Activated CD8-positive, alpha-beta memory T cell treated with anti-CD3 and anti-CD28 coated beads, Interleukin-2, amount 50 U/mL, for 1 hour (primary cell): ENCODE results near the gene PDE8B.

Experiments
- DNase-seq: peaks from one replicate; pipeline ENCODE4 v3.0.0-alpha.2; 2020; ENCODE audit errors: extremely low read depth

PDE8B gene

DNA sequence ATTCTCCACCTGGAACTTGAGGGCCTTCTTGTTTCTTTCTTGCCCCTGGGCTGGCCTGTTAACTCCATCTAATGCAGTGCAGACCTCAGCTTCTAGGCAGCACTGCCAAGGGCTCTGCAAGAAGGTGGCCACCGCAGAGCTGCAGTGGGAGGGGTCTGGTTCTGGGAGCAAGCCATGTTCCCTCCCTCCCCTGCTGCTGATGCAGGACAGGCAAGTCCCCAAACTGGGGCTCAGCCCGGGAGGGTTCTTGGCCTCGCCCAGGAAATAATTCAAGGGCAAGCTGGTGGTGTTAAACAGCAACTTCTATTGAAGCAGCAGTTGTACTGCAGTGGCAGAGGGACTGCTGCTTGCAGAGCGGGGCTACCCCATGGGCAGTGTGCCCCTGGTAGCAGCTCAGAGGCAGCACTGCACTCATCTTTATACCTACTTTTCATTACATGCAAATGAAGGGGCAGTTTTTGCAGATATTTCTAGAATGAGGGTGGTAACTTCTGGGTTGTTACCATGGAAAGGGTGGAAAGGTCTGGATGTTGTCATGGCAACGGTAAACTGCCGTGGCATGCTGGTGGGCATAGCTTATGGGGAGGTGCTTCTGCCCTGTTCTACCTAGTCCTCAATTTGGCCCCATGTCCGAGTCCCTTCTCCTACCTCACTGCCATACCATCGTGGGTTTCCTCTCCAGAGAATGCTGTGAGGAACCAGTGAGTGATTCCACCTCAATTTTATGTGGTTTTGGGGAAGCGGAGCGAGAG, 199.6 kb downstream of the PDE8B start:
- DNase-seq, result no peak

DNA sequence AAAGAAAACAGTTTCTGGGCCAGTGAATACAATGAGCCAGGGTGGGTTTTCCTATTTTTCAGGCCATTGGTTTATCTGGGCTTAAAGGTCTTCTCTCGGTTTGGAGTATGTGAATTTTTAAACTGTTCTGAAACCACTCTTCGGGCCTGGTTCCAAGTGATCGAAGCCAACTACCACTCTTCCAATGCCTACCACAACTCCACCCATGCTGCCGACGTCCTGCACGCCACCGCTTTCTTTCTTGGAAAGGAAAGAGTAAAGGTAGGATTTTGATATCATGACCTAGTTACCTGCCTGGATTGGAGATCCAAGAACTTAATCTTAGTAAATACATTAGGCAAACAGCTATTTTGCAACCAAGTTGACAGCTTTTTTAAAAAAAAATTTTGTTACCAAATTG, 202.6 kb downstream of the PDE8B start:
- no peak for DNase-seq

DNA sequence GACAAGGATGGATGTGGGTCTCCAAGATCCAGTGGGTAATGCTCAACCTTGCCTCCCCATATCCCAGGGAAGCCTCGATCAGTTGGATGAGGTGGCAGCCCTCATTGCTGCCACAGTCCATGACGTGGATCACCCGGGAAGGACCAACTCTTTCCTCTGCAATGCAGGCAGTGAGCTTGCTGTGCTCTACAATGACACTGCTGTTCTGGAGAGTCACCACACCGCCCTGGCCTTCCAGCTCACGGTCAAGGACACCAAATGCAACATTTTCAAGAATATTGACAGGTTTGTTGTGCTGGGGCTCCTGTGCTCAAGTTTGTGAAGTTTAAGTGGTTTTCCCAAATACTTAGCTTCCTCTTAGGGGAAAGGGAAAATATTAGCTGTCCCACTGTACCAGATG, 207.7 kb downstream of the PDE8B start:
- no peak for DNase-seq

DNA sequence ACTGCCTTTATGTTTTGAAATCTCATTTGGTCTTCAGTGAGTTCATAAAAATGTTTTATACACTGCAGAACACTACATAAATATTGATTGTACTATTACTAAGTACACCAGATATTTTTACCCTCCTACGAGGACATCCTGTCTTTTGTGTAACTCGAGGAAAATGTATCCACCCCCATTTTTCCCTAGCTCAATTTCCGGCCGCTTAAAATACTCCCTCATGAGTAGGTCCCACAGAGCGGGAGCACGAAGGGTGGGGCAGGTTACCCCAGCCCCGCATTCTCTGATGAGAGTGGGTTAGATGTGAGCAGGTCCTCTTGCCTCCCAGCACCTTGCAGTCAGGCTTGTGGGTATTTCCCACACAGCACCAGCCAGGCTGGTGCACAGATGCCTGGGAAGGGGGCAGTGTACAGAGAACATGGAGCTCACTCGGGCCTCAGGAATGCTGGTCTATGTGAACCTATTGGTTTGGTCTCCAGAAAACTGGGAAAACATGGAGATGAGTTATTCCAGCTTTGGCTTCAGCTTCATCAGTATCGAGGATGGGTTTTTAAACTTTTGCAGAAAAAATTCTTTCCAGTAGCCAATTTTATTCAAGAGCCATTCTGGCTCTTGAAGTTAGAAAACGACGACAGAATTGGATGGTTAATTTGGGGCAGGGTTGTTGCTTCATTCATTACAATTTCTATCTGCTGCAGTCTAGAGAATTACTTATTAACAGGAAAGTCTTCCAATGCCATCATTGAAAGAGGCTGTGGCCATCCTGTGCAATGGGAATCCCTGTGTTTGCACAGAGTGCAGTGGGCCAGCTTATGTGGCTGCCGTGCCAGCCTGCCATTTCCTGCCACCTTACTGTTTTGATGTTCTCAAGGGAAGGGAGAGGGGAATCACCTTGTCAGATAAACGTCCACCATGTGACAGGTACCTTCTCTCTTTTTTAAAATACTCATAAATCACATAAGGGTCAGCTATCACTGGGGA, 208.4 kb downstream of the PDE8B start:
- no peak for DNase-seq

DNA sequence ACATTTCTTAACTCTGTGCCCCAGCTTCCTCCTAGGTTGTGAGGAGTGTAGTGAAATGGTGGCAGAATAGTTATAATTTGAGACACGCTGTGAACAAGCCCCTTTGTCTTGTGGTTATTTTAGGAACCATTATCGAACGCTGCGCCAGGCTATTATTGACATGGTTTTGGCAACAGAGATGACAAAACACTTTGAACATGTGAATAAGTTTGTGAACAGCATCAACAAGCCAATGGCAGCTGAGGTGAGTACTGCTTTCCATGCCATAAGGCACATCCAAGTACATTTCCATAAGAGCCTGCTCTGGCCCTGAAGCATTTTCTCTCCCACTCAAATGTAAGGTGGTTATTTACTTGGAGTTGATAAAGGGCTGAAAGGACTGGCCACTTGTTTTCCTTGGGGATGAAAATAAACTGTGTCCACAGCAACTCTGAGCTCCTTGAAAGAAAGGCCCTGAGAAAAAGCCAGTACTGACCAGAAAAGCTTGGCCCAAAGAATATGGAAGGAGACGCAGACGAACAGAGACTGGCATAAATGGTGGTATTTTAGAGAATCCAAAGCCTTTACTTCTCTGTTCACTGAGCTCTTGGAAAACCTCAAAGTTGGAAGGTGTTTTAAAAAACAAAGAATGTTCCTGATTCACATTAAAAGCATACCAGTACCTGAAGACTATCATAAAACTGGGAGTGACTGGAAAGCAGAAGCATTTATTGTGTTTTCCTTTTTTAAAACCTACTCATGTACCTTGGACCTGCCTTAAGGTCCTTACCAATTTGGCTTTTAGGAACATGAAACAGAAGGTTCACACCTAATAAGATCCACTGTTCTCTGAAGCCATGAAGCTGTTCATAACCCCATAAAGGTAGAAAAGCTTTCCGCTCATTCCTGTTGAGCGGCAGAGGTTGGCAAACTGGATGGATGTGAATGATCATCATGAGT, 209.4 kb downstream of the PDE8B start:
- no peak for DNase-seq

DNA sequence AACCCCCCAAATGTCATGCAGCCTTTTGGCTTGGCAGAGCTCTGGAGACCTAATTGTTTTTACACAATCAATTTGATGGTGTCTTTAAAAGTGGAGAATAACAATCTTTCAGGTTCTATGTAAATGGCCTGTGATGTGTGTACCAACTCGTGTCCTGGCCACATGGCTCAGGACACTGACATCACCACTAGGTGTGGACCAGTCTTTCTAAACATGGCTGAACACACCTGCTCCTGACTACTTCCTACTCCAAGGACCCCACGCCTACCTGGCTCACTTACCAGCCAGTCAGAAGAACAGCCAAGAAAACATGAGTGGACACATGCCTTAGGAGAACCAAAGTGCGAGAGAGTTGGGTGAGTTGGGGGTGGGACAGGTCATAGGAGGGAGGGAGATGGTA, 210.5 kb downstream of the PDE8B start:
- no peak for DNase-seq

DNA sequence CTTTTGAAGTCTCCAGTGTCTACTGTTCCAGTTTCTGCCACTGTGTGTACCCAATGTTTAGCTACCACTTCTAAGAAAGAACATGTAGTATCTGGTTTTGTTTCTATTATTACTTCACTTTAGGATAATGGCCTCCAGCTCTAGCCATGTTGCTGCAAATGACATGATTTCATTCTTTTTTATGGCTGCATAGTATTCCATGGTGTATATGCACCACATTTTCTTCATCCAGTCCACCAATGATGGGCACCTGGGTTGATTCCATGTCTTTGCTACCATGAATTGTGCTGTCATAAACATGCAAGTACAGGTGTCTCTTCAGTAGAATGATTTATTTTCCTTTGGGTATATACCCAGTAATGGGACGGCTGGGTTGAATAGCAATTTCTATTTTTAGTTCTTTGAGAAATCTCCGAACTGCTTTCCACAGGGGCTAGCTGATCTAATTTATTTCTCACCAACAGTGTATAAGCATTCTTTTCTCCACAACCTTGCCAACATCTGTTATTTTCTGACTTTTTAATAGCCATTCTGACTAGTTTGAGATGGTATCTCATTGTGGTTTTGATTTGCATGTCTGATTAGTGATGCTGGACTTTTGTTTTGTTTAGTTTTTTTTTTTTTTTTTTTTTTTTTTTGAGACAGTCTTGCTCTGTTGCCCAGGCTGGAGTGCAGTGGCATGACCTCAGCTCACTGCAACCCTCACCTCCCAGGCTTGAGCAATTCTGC, 212.7 kb downstream of the PDE8B start:
- DNase-seq, result no peak

DNA sequence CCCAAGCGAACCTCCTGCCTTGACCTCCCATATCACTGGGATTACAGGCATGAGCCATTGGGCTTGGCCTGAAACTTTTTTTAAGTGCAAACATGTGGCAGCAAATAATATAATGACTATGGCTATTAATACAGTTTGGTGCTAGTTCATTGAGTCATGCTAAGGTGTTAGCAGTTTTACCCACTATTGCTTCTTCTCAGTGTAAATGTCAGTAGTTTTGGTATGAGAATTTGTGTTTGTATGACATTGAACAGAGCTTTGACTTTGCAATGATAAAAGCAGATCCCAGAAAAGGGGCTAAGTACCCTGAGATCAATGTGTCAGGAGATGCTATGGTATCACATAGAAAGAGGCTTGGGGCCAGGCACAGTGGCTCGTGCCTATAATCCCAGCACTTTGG, 214.4 kb downstream of the PDE8B start:
- no peak for DNase-seq

DNA sequence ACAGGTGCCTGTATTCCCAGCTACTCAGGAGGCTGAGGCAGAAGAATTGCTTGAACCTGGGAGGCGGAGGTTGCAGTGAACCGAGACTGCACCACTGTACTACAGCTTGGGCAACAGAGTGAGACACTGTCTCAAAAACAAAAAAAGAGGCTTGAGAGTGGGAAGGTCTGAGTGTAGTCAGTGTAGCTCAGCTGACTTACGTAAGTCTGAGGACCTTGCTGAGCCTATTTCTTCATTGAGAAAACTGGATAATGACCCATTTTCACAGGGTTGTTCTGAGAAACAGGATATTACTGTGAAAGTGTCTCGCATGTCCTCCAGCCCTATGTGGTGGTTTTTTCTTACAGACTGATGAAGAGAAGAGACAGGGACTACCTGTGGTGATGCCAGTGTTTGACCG, 214.9 kb downstream of the PDE8B start:
- no peak for DNase-seq

DNA sequence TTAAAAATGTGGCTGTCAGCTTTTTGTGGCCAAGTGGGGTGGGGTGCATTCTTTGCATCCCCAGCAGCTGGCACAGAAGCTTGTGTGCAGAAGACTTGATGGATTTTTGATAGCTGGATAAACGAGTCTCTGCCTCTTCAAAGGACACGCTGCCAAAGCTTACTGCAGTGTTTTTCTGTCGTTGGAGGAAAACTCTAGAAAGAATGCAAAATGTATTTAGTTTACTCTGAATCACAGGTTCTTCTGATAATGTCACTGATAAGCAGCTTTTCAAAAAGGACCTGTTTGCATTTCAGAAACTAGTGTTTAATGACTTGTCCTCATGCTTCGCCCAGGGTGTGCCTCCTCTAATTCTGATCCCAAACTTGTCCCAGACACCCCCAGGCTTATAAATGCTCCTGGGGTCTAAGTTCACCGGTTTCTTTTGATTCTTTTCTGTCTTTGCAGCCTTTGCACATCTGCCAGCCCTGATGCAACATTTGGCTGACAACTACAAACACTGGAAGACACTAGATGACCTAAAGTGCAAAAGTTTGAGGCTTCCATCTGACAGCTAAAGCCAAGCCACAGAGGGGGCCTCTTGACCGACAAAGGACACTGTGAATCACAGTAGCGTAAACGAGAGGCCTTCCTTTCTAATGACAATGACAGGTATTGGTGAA, 215.6 kb downstream of the PDE8B start:
- DNase-seq, result no peak

DNA sequence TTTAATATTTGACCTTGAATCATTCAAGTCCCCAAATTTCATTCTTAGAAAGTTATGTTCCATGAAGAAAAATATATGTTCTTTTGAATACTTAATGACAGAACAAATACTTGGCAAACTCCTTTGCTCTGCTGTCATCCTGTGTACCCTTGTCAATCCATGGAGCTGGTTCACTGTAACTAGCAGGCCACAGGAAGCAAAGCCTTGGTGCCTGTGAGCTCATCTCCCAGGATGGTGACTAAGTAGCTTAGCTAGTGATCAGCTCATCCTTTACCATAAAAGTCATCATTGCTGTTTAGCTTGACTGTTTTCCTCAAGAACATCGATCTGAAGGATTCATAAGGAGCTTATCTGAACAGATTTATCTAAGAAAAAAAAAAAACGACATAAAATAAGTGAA, 216.2 kb downstream of the PDE8B start:
- DNase-seq, result no peak

DNA sequence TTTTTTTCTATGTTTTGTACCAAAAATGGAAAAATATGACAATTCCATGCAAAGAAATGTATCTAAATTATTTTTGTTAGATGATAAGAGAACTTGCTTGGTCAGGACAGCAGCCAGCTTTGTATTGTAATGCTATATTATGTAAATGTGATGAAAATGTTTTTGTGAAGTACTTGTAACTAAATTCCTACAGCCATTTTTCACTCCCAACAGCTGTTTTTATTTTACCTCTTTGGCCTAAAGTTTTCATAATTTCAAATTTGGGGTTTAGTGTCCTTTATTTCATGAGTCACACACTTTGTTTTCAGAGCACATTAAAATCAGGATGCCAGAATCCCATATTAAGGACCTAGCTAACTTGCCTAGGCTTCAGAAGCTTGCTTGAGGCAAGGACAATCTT, 217.5 kb downstream of the PDE8B start:
- DNase-seq, result no peak

DNA sequence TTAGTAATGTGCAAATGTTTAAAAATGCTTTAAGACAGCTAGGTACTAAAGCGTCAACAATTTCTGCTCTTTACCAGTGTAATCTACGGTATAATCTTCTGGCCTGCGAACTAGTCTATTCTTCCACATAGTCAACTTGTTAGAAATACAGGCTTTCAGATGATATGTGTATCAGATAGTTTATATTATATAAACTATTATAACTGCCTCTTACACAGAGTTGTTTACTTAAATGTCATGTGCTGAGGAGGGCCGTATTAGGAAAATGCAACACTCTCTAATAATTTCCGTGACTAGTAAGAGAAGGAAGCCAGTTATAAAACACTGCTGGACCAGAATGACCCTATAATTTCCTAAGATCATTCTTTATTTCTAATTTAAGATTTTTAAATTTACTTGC, 218.0 kb downstream of the PDE8B start:
- no peak for DNase-seq

DNA sequence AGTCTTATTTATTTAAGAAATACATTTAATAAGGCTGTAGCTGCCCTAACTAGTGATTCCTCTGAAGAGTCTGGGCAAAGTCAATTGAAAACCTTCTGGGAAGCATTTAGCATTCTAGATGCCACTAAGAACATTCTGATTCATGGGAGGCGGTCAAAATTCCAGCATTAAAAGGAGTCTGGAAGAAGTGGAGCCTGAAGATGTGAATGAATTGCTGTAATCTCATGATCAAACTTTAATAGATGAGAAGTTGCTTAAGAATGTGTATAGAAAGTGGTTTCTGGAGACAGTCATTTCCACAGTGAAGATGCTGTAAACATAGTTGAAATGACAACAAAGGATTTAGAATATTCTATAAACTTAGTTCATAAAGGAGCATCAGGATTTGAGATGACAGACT, 220.2 kb downstream of the PDE8B start:
- DNase-seq, result no peak

DNA sequence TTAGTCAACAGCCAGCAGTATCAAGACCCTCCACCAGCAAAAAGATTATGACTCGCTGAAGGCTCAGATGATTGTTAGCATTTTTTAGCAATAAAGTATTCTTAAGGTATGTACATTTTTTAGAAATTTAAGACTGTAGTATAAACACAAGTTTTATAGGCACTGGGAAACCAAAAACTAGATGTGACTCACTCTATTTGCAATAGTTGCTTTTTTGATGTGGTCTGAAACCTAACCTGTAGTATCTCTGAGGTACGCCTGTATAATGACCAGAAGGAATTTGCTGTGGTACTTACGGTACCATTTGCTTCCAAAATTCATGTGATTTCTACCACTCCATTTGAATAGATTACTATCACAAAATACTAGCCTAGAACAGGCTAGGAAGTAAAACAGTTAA, 220.8 kb downstream of the PDE8B start:
- no peak for DNase-seq

DNA sequence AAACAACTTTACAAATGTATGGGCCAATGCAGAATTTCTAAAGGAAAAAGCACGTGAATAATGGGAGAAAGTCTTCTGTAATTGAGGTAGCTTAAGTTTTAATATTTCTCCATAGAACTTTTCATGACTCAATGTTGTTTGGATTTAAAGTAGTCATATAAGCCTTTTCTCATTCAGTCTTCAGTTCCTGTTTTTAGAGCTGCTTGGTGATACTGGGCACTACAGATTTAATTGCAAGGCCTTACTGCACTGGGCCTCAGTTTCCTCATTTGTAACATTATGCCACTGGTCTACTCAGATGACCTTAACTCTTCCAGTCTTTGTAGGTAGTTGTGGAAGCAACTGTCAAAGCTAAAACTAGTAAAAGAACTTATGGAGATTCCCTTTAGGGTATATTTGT, 221.2 kb downstream of the PDE8B start:
- DNase-seq, result no peak

DNA sequence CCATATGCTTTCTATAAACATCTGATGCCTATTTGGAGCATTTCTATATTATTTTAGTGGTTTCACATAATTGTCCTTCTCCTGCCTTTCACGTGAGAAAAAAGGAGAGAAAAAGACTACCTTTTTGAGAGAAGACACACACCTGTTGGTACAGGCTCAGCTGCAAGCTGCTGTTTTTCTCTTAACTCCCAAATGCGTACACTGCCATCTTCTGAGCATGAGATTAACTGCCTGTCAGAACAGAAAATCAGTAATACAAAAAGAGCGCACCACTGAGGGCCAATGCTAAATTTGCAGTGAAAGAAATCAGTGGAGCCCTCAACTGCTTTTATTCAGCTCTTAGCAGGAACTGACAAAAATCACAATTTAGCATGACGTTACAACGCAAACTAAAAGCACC, 226.7 kb downstream of the PDE8B start:
- no peak for DNase-seq

DNA sequence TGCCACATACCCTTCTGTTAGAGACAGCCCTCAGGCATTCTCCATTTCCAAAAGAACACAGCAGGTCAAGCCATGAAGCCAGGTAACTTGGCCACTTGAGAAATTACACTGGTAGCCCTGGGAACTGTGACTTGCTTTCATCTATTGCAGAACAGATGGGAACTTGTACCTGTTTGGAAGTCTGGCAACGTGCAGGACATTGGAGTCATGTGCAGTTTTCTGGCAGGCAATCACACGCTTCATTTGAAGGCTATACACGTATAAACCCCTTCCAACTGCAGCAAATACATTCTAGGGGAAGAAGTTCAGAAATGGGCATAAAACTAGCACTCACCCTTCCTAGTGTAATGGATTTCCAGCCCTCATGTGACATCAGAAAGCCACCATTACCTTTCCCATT, 227.6 kb downstream of the PDE8B start:
- no peak for DNase-seq

DNA sequence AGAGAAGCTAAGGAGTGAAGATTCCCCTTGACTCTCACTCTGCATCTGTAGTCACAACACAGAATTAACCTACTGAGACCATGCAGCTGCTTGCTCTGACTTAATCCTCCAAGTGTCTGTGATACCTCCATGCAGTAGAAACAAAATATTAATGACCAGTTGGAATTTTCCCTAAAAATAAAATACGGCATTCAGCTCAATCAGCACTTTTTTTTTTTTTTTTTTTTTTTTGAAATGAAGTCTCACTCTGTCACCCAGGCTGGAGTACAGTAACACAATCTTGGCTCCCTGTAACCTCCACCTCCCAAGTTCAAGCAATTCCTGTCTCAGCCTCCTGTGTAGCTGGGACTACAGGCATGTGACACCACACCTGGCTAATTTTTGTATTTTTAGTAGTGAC, 233.2 kb downstream of the PDE8B start:
- no peak for DNase-seq

DNA sequence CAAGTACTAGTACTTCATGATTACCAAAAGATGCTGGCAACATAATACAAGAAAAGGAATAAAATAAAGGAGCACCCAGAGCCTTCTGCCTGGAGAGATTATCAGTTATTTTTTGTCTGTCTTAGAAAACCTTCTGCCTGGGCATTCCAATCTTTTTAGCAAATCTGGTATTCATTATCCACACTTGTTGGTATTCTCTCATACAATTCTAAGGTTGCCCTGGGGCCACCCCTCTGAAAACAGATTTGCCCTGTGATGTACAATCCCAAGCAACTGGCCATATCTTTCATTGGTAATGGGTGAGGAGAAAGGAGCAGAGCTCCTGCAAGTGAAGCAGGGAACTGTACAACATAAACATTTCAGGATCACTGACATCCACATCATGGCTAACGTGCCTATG, 233.9 kb downstream of the PDE8B start:
- no peak for DNase-seq

DNA sequence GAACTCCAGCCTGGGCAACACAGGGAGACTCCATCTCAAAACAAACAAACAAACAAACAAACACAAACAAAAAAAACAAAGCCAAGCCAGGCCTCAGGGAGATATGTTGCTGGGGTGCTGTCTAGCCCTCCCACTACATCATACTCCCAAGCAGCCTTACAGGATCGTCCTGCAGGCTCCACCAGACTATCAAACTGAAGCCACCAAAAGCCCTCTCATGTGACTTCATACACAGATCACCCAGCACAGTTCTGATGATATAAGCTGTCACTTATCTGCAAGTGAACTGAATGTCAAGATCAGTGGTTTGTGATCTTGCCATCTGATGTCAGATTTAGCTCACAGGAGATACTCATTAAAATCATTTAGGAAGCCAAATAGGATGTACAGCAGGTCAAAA, 238.4 kb downstream of the PDE8B start:
- DNase-seq, result no peak
